ENCODE data around the gene UQCR11.

UQCR11 gene

DNA sequence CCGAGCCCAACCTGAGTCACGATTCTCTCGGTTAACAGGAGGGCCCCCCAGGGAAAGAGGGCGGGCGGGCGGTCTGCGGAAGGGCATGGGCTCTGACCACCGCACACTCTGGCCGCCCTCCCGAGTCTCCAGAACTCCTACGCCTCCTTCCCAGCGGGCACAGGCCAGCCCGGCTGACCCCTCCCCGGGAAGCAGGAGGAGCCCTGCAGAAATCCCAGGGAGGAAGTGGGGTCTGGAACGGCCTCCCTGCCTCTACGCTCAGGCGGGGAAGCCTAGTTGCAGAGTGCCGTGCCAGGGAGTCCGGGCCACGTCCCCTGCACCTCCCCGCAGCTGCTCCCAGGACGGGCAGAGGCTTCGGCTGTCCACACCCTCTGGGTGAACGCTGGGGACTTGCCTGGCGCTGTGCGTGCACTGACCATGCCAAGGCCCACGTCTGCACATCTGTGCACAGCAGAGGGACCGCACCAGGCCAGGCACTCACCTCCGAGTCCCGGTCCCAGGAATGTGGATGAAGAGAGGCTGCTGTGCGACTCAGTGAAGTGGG, 26.4 kb upstream of the UQCR11 start:
- TF ChIP-seq, protein P1, sequence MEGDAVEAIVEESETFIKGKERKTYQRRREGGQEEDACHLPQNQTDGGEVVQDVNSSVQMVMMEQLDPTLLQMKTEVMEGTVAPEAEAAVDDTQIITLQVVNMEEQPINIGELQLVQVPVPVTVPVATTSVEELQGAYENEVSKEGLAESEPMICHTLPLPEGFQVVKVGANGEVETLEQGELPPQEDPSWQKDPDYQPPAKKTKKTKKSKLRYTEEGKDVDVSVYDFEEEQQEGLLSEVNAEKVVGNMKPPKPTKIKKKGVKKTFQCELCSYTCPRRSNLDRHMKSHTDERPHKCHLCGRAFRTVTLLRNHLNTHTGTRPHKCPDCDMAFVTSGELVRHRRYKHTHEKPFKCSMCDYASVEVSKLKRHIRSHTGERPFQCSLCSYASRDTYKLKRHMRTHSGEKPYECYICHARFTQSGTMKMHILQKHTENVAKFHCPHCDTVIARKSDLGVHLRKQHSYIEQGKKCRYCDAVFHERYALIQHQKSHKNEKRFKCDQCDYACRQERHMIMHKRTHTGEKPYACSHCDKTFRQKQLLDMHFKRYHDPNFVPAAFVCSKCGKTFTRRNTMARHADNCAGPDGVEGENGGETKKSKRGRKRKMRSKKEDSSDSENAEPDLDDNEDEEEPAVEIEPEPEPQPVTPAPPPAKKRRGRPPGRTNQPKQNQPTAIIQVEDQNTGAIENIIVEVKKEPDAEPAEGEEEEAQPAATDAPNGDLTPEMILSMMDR (IDR thresholded peaks at IDR 0.05; ENCODE audit: insufficient read depth, low read length, poor library complexity, severe bottlenecking), result no peak
- Histone ChIP-seq H3K36me3 (ENCODE audit: control insufficient read depth, insufficient read depth, low read length) (peaks cover 30% of the 10 kb centered on the region), H3K4me3 (replicated peaks; ENCODE audit: low read depth, low read length) (no peak overlapping the region), H3K27me3 (replicated peaks; ENCODE audit: control insufficient read depth, insufficient read depth, low read length) (no peaks in the 10 kb centered on the region)
- no peak for DNase-seq (ENCODE audit: extremely low read depth, insufficient read length)

DNA sequence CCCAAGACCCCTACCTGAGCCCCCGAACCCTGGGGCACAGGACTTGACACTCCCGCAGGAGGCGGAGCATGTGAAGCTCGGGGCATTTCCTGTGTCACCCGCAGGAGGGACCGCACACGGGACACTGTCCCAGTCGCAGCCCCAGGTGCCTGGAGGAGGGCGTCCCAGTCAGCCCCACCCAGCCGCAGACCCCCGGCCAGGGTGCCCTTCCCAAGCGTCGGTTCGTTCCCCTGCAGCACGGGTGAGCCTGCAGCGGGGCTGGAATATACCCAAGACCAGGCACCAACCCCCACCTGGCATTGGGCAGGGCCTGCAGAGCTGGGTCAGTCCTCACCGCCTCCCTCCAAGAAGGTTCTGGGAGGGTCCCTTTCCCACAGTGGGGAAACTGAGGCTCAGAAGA, 25.5 kb upstream of the UQCR11 start:
- TF ChIP-seq, protein P1 (IDR thresholded peaks at IDR 0.05; ENCODE audit: insufficient read depth, low read length, poor library complexity, severe bottlenecking), result no peak
- no peak overlapping the region for H3K4me3 ChIP-seq (replicated peaks; ENCODE audit: low read depth, low read length)
- DNase-seq (ENCODE audit: extremely low read depth, insufficient read length), result no peak
- no peaks in the 10 kb centered on the region for H3K27me3 ChIP-seq (replicated peaks; ENCODE audit: control insufficient read depth, insufficient read depth, low read length)
- H3K36me3 ChIP-seq (ENCODE audit: control insufficient read depth, insufficient read depth, low read length), result peaks cover 29% of the 10 kb centered on the region

DNA sequence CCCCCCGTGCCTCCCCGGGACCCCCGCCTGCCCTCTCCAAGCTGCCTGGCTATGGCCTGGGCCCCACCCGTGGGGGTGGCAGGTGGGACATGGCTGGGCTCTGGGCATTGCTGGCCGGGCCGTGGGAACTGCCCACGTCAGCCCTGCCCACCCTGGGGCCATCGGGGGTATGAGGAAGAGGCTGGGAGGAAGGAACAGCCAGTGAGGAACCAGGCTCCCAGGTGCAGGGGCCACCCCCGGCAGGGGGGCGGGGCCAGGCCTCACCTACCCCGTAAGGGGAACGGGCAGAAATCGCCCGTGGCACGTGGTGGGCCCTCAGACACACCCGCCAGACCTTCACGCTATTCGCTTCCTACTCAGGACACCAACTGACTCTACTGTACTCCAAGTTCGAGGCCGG, 24.8 kb upstream of the UQCR11 start:
- TF ChIP-seq, protein P1 (IDR thresholded peaks at IDR 0.05; ENCODE audit: insufficient read depth, low read length, poor library complexity, severe bottlenecking), result no peak
- Histone ChIP-seq H3K4me3 (replicated peaks; ENCODE audit: low read depth, low read length) (no peak overlapping the region), H3K36me3 (ENCODE audit: control insufficient read depth, insufficient read depth, low read length) (peaks cover 34% of the 10 kb centered on the region), H3K27me3 (replicated peaks; ENCODE audit: control insufficient read depth, insufficient read depth, low read length) (no peaks in the 10 kb centered on the region)
- DNase-seq (ENCODE audit: extremely low read depth, insufficient read length), result no peak

DNA sequence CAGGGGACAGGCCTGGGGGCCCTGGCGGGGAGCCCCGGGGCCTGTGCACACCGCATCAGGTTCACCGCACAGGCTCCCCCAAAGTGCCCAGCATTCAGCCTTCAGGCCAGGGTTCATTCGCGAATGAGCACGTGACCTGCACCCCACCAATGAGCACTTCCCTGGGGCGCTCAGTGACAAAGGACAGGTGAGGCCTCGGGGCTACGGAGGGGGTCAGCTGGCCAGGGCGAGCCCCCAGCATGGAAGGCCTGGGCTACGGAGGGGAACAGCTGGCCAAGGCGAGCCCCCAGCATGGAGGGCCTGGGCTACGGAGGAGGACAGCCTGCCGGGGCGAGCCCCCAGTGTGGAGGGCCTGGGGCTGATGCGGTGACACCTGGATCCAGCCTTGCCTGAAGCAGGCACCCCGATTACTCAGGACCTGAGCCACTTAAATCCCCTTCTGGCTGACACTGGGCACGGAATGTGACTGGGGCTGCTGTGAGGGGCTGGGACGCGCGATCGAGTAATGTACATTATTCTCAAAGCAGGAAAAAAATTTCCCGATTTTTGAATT, 24.1 kb upstream of the UQCR11 start:
- no peak for DNase-seq (ENCODE audit: extremely low read depth, insufficient read length)
- TF ChIP-seq, protein P1 (IDR thresholded peaks at IDR 0.05; ENCODE audit: insufficient read depth, low read length, poor library complexity, severe bottlenecking), result no peak

DNA sequence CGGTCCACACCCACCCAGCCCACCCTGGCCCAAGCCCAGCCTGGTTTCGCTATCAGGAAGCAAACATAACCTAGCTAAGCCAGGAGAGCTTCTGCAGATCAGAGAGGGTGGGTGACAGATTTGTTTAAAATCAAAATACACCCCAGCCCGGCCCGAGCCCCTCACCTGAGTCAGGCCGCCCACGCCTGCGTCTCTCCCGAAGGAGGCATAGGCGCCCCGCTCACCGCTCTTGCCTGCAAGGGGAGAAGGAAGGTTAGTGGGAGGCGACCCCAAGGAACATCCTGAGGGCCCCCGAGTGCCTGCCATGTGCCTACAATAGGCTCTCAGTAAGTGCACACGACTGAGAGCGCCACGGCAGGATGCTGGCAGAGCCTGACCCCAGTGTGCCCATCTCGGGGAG, 21.9 kb upstream of the UQCR11 start:
- TF ChIP-seq, protein P1 (IDR thresholded peaks at IDR 0.05; ENCODE audit: insufficient read depth, low read length, poor library complexity, severe bottlenecking), result no peak
- DNase-seq (ENCODE audit: extremely low read depth, insufficient read length), result no peak
- H3K4me3 ChIP-seq (replicated peaks; ENCODE audit: low read depth, low read length), result no peak overlapping the region
- no peaks in the 10 kb centered on the region for H3K27me3 ChIP-seq (replicated peaks; ENCODE audit: control insufficient read depth, insufficient read depth, low read length)
- H3K36me3 ChIP-seq (ENCODE audit: control insufficient read depth, insufficient read depth, low read length), result peaks cover 39% of the 10 kb centered on the region

More for the DNA sequence above, 24.1 kb upstream of the UQCR11 start:
- H3K36me3 ChIP-seq (ENCODE audit: control insufficient read depth, insufficient read depth, low read length), result peaks cover 37% of the 10 kb centered on the region
- H3K4me3 ChIP-seq (replicated peaks; ENCODE audit: low read depth, low read length), result no peak overlapping the region
- H3K27me3 ChIP-seq (replicated peaks; ENCODE audit: control insufficient read depth, insufficient read depth, low read length), result no peaks in the 10 kb centered on the region

Data from GM06990 (cell line).